ENCODE results near the gene HRH1.
"Not testable (repeated sequence)": the region's sequence is repeated elsewhere in the genome, so short reads cannot be mapped to it uniquely, and the experiment has no call there.

Gene HRH1

GRCh38 chr3:11154036-11154952 lies at the start of gene HRH1:
TSS of gene HRH1 (plus strand) at chr3:11154493. CDS start at chr3:11259038, 104,545 bp downstream.
- no peak for FAIRE-seq

- FAIRE-seq = not testable (repeated sequence)
Observed at GRCh38 chr3:11113316-11113715, 41.0 kb upstream of the HRH1 start.

- no peak for FAIRE-seq
Observed at GRCh38 chr3:11115548-11115947, 38.7 kb upstream of the HRH1 start.

GRCh38 chr3:11116336-11117059 lies 37.8 kb upstream of the HRH1 start:
- no peak for FAIRE-seq

- FAIRE-seq = no peak
Observed at GRCh38 chr3:11117591-11117990, 36.7 kb upstream of the HRH1 start.

GRCh38 chr3:11118181-11118682 lies 36.1 kb upstream of the HRH1 start:
- FAIRE-seq = no peak

- no peak for FAIRE-seq
Observed at GRCh38 chr3:11120091-11120805, 34.0 kb upstream of the HRH1 start.

- FAIRE-seq = no peak
Observed at GRCh38 chr3:11126653-11127052, 27.6 kb upstream of the HRH1 start.

GRCh38 chr3:11128682-11129632 lies 25.3 kb upstream of the HRH1 start:
- no peak for FAIRE-seq

GRCh38 chr3:11130385-11130784 lies 23.9 kb upstream of the HRH1 start:
- no peak for FAIRE-seq

- no peak for FAIRE-seq
Observed at GRCh38 chr3:11131371-11131770, 22.9 kb upstream of the HRH1 start.

GRCh38 chr3:11131886-11132285 lies 22.4 kb upstream of the HRH1 start:
- not testable (repeated sequence) for FAIRE-seq

- FAIRE-seq = no peak
Observed at GRCh38 chr3:11132861-11133260, 21.4 kb upstream of the HRH1 start.

- FAIRE-seq = no peak
Observed at GRCh38 chr3:11134794-11135193, 19.5 kb upstream of the HRH1 start.

GRCh38 chr3:11136116-11136515 lies 18.2 kb upstream of the HRH1 start:
- no peak for FAIRE-seq

- no peak for FAIRE-seq
Observed at GRCh38 chr3:11136830-11137626, 17.3 kb upstream of the HRH1 start.

GRCh38 chr3:11137627-11137959 lies 16.7 kb upstream of the HRH1 start:
- FAIRE-seq = no peak

GRCh38 chr3:11138371-11138770 lies 15.9 kb upstream of the HRH1 start:
- no peak for FAIRE-seq

GRCh38 chr3:11140030-11140712 lies 14.1 kb upstream of the HRH1 start:
- FAIRE-seq = no peak

GRCh38 chr3:11140713-11141104 lies 13.6 kb upstream of the HRH1 start:
- no peak for FAIRE-seq

- FAIRE-seq = no peak
Observed at GRCh38 chr3:11143476-11143875, 10.8 kb upstream of the HRH1 start.

All from endometrium (tissue), 2 donors.